GM20000 (cell line): ENCODE data around the gene ZNF667.

ENCODE experiments used
- DNase-seq: peaks from one replicate; pipeline ENCODE4 v3.0.0; 2012; ENCODE audit warnings: low spot score
- TF ChIP-seq, protein P1 (sequence below): IDR thresholded peaks from 2 replicates; pipeline ENCODE4 v1.5.1; 2012; ENCODE audit warnings: mild to moderate bottlenecking, control low read depth; ENCODE audit errors: extremely low read depth, missing control alignments

ZNF667 gene

DNA sequence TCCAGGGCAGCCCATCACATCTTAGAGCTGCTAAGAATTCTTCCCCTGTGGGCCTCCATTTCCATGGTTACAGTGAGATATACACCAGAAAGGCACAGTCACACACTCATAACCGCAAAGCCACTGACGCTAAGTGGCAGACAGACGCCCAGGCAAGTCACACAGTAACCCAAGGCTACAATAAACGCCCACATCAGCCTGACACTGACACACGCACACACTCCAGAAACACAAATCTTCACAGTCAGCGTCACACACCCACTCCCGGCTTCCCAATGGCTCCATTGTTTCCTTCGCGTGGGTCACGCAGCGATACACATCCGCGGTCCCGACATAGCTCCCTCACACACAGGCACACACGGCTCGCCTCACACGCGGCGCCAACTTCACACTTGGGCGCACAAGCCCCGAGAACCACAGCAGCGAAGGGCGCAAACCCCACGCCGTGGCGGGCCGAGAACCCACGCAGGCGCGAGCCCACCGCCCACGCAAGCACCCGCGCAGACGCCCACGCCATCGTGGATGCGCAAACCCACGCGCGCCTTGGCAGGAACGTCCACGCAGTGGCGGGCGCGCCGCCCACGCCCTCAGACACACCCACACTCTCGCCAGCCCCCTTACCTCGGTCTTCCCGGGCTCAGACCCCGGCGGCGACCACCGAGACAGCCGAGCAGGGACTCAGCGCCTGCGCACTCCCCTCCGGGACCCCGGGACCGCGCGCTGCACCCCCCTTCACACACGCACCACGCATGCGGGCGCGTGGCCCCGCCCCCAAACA, at the start of gene ZNF667:
Gene ZNF667 (minus strand): TSS at position 695 of the 778 bp plus-strand sequence. CDS start 14,975 bp downstream, outside the sequence.
- no peak for DNase-seq

DNA sequence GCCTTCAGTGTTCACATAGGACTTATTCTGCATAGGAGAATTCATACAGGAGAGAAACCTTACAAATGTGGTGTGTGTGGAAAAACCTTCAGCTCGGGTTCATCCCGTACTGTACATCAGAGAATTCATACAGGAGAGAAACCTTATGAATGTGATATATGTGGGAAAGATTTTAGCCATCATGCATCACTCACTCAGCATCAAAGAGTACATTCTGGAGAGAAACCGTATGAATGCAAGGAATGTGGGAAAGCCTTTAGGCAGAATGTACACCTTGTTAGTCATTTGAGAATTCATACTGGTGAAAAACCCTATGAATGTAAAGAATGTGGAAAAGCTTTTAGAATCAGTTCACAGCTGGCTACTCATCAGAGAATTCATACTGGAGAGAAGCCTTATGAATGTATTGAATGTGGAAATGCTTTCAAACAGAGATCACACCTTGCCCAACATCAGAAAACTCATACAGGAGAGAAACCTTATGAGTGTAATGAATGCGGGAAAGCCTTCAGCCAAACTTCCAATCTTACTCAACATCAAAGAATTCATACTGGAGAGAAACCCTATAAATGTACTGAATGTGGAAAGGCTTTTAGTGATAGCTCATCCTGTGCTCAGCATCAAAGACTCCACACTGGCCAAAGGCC, 48.2 kb upstream of the ZNF667 start:
- no peak for DNase-seq
- TF ChIP-seq, protein P1, sequence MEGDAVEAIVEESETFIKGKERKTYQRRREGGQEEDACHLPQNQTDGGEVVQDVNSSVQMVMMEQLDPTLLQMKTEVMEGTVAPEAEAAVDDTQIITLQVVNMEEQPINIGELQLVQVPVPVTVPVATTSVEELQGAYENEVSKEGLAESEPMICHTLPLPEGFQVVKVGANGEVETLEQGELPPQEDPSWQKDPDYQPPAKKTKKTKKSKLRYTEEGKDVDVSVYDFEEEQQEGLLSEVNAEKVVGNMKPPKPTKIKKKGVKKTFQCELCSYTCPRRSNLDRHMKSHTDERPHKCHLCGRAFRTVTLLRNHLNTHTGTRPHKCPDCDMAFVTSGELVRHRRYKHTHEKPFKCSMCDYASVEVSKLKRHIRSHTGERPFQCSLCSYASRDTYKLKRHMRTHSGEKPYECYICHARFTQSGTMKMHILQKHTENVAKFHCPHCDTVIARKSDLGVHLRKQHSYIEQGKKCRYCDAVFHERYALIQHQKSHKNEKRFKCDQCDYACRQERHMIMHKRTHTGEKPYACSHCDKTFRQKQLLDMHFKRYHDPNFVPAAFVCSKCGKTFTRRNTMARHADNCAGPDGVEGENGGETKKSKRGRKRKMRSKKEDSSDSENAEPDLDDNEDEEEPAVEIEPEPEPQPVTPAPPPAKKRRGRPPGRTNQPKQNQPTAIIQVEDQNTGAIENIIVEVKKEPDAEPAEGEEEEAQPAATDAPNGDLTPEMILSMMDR = no peak

More for the DNA sequence above, at the start of gene ZNF667:
- TF ChIP-seq, protein P1 = no peak

DNA sequence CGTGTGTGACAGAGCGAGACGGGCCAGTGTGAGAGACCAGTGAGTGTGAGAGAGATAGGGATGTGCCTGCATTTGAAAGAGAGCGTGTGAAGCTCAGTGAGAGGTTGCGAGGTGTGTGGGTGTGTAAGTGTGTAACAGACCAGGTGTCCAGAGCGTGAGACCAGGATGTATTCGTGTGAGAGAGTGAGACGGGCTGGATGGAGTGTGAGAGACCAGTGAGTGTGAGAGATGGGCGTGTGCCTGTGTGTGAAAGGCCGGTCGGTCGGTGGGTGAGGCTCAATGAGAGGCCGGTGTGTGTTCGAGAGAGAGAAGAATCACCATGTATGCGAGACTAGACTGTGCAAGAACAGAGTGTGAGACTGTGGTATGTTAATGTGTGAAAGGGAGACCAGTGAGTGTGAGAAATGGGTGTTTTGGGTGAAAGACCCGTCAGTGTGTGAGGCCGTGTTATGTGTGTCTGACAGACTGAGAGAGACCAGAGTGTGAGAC, 31.2 kb upstream of the ZNF667 start:
- no peak for DNase-seq
- TF ChIP-seq, protein P1 = no peak

DNA sequence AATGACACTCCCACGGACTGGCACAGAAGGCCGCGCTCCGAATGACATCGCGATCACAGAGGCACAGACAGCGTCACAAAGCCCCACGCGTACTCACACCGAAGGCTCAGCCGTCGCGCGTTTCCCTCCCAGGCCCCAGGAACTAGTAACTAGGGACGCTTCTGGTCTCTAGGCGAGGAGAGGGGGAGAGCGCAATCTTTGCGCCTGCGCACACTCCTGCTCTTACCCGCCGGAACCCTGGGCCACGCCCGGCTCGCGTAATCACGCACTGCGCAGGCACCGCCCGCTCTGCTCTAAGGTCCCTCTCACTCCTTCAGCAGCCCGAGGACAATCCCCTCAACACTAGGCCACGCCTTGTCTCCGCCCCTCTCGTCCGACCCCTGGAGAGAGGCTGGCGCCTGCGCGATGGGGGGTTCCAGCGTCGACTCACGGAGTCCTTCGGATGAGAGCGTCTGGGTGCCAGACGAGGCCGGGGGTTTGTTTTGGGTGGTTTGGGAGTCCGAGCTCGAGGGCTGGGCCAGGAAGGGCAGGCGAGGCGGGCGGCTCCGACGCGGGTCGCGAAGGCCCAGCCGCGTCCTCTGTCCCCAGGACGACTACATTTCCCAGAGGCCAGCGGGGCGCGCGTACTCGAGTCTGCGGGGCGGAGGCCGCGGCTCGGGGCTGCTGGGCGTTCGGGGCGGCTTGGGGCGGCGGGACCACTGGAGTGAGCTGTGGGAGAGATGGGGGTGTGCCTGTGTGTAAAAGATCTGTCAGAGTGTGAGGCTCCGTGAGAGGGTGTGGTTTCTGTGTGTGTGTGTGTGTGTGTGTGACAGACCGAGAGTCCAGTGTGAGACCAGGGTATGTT, 30.5 kb upstream of the ZNF667 start, which contains the start of gene ZNF471:
Gene ZNF471 (plus strand): TSS at position 410 of the 844 bp plus-strand sequence. CDS start 3,717 bp downstream, outside the sequence.
- TF ChIP-seq, protein P1 = no peak
- peak; percentile 35 for DNase-seq

GRCh38 chr19:56504581-56504980, 27.4 kb upstream of the ZNF667 start:
- DNase-seq = no peak

GRCh38 chr19:56491399-56491798, 14.3 kb upstream of the ZNF667 start:
- TF ChIP-seq, protein P1 = no peak

More at GRCh38 chr19:56504581-56504980, 27.4 kb upstream of the ZNF667 start:
- TF ChIP-seq, protein P1 = no peak

More at GRCh38 chr19:56491399-56491798, 14.3 kb upstream of the ZNF667 start:
- DNase-seq = no peak
